Measurements from ENCODE around the gene CABLES1.
"Not testable (repeated sequence)": the region's sequence is repeated elsewhere in the genome, so short reads cannot be mapped to it uniquely, and the experiment has no call there.

The CABLES1 gene

DNA sequence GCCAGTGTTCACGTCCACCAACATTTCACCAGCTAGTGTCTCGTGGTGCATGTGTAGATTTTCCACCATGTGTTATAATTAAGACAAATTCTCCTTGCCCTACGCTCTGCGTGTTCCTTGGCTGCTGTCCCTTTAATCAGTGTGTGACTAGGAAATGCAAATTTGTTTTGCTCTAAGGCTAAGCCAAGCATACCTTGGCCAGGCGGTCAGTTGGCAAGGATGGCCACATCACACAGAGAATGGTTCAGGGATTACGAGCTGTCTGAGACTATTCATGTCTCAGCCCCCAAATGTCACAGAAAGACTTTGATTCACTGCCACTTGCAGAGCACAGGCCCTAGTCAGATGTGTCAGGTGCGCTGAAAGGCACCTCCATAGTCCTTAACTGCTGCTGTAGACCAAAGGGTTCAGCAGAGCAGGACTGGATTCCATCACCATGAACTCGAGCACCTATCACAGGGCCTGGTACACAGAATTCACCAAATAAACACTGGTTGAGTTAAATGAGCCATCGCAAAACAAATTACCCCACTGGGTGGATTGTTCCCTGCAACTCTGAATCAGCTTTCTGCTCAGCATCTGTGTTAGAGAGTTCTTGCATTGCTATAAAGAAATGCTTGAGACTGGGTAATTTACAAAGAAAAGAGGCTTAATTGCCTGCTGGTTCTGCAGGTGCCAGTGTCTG is 128.4 kb downstream of the CABLES1 start:
- no peak for TF ChIP-seq CTCF (IDR thresholded peaks at IDR 0.05; ENCODE audit: insufficient read depth, missing control alignments)
- no peak for FAIRE-seq
- DNase-seq (ENCODE audit: insufficient read length, low spot score), result no peak

GRCh38 chr18:23265682-23266399 is 130.6 kb downstream of the CABLES1 start:
- DNase-seq (ENCODE audit: insufficient read length, low spot score) (no peak), FAIRE-seq (no peak)
- TF ChIP-seq CTCF (IDR thresholded peaks at IDR 0.05; ENCODE audit: insufficient read depth, missing control alignments), result no peak

DNA sequence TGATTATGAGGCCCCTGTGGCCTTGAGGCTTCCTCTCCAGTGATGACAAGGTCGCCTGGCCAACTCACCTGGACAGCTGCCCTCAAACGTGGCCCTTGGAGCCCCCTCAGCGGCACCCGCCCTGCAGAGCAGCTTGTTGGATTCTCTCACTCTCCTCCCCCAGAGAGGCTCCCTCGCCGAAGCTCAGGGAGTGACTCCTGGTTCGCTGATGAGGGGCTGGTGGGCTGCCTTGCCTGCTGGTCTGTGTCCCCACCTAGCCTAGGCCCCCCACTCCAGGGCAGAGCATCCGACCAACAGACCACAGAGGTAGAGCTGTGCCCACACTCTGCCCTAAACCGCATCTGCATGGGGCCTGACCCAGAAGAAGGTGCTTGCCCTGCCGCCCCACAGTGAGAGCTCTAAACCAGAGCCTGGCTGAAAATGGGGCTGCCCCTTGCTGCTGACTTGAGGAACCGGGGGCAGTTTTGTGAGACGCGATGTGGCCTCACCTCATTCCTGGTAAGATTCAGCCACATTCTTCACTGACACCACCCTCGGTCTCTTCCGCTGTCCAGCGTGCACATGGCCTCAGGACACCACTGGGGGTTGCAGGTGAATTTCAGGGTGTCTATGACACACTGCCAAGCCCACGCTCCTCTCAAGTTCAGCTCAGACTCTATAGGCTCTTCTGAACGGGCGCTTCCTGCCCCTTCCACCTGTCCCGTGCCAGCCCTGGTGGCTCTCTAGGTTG is 131.6 kb downstream of the CABLES1 start:
- FAIRE-seq, result no peak
- DNase-seq (ENCODE audit: insufficient read length, low spot score), result no peak
- TF ChIP-seq CTCF (IDR thresholded peaks at IDR 0.05; ENCODE audit: insufficient read depth, missing control alignments), result no peak

DNA sequence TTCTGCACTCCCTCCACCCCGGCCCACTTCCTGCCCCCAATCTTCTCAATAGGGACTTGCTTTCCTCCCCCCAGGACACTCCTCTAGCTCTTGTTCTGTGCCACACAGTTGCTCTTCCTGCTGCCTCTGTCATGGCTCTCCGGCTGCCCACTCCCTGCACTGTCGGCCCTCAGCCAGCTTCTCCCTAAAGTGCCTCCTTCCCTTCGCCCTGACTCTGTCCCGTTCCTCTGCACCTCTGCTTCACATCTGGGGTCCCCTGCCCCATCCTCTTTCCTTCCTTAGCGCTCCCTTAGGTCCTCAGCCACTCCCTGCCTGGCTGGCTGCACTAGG is 132.1 kb downstream of the CABLES1 start:
- no peak for TF ChIP-seq CTCF (IDR thresholded peaks at IDR 0.05; ENCODE audit: insufficient read depth, missing control alignments)
- FAIRE-seq (no peak), DNase-seq (ENCODE audit: insufficient read length, low spot score) (no peak)

GRCh38 chr18:23268641-23269040 is 133.4 kb downstream of the CABLES1 start:
- no peak for DNase-seq (ENCODE audit: insufficient read length, low spot score)
- no peak for TF ChIP-seq CTCF (IDR thresholded peaks at IDR 0.05; ENCODE audit: insufficient read depth, missing control alignments)
- FAIRE-seq, result no peak

- FAIRE-seq; DNase-seq (ENCODE audit: insufficient read length, low spot score): not testable (repeated sequence)
Observed at GRCh38 chr18:23269068-23269467, 133.8 kb downstream of the CABLES1 start.

DNA sequence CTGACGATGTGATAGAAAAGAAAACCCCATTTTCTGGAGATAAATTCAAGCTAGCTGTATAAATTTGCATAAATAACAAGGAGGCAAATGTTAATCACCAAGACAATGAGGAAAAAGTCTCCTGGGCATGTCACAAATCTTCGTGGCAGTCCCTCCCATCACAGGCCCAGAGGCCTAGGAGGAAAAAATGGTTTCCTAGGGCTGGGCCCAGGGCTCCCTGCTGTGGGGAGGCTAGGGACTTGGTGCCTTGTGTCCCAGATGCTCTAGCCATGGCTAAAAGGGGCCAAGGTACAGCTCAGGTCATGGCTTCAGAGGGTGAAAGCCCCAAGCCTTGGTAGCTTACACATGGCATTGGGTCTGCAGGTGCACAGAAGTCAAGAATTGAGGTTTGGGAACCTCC is 134.6 kb downstream of the CABLES1 start:
- FAIRE-seq, result no peak
- no peak for TF ChIP-seq CTCF (IDR thresholded peaks at IDR 0.05; ENCODE audit: insufficient read depth, missing control alignments)
- DNase-seq (ENCODE audit: insufficient read length, low spot score), result no peak
